SKM-1 treated with dmso at 0.1 percent for 144 hours (cell line): Measurements from ENCODE around the gene RASSF10.

Source experiments
- DNase-seq: peaks from one replicate; lab custom pipeline; 2025; ENCODE audit not compliant: unreplicated experiment; lab: John Stamatoyannopoulos, UW

The RASSF10 gene

GRCh38 chr11:12993626-12994025, 15.5 kb upstream of the RASSF10 start:
- no peak for DNase-seq

DNA sequence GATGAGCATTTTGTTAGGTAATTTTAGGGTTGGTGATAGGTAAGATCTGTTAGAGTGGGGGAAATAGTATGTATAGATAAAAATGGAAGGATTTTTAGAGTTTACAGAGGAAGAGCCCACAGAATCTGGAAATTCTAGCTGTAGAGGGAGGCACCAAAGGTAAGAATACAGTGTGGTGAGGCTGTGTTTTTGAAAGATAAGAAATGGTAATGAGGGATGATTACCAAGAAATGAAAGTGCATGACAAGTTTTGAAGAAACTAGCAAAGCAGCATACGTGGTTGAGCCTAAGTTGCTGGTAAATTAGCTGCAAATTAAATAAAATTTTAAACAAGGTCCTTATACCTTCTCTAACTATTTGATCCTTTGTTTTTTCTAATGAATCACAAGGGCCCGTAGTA, 14.6 kb upstream of the RASSF10 start:
- DNase-seq, result no peak

GRCh38 chr11:12995188-12995587, 13.9 kb upstream of the RASSF10 start:
- no peak for DNase-seq

DNA sequence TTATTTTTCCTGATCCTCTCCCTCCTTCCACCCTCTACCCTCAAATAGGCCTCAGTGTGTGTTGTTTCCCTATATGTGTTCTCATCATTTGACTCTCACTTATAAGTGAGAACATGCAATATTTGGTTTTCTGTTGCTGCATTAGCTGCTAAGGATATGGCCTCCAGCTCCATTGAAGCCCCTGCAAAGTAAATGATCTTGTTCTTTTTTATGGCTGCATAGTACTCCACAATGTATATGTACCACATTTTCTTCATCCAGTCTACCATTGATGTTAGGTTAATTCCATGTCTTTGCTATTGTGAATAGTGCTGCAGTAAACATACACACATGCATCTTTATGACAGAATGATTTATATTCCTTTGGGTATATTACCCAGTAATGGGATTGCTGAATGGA, 13.3 kb upstream of the RASSF10 start:
- no peak for DNase-seq

DNA sequence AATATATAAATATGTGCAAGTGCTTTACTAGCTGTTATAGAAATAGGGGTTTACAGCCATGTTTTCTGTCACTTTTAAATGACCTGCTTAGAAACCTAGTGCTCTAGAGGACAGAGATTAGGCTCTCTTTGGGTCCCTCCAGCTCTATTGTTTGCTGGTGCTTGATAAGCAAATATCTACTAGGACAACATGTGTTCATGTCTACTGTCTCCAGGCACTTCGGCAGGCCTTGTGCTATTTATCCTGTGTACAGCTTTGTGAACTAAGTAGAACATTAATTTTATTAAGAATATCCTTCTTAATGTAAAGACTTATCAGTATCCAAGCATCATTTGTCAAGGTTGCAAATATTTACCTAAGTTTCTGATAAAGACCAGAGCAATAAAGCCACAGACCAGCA, 11.9 kb upstream of the RASSF10 start:
- DNase-seq, result no peak

- DNase-seq, result no peak
Observed at GRCh38 chr11:12998336-12998735, 10.8 kb upstream of the RASSF10 start.

GRCh38 chr11:12999597-12999996, 9.5 kb upstream of the RASSF10 start:
- DNase-seq, result no peak

GRCh38 chr11:13000116-13000515, 9.0 kb upstream of the RASSF10 start:
- no peak for DNase-seq

GRCh38 chr11:13000721-13001120, 8.4 kb upstream of the RASSF10 start:
- DNase-seq, result no peak

DNA sequence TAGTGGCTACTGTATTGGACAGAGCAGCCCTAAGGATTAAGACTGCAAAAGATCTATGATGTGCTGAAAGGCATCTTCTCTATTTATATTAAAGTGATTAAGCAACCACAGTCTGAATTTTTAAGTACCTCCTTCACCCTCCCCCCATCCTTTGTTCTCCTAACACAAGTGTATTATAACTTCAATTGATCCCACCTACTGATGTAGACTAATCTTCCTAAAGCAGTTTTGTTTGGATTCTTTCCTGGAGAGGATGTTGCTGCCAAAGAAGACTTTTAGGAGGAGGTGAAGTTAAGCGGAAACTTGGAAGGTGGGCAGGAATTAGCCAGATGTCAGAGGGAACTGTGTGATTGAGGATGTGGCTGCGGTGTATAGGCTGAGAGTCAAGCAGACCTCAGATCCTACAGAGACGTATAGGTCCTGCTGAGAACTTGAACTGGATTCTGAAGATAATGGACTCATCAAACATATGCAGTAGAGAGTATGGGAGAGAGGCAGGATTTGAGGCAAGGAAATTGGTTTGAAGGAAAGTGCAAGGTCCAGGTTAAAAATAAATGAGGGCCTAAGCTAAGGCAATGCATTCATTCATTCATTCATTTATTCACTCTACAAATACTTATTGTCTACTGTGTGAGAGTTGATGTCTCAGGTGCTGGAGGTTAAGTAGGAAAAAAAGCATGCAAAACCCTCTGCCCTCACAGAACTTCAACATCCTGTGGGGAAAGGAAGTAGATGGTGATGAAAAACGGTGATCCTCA, 5.2 kb upstream of the RASSF10 start:
- DNase-seq, result no peak

GRCh38 chr11:13007182-13008060, 1.7 kb upstream of the RASSF10 start:
- no peak for DNase-seq

DNA sequence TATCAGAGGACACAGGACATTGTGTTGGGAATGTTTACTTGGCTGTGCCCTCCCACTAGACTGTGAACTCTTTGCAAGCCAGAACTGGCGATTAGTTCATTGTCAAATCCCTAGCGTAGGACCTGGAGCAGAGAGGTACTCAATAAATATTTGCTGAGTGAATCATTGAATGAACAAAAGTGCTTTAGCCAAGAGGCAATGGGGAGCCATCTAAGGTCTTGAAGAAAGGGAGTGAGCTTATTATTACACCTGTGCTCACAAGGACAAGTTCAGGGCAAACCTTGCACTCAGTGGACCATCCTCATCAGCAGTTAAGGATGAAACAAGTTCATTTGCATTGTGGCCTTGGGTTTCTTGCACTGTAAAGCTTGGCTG, 1.1 kb upstream of the RASSF10 start:
- no peak for DNase-seq

DNA sequence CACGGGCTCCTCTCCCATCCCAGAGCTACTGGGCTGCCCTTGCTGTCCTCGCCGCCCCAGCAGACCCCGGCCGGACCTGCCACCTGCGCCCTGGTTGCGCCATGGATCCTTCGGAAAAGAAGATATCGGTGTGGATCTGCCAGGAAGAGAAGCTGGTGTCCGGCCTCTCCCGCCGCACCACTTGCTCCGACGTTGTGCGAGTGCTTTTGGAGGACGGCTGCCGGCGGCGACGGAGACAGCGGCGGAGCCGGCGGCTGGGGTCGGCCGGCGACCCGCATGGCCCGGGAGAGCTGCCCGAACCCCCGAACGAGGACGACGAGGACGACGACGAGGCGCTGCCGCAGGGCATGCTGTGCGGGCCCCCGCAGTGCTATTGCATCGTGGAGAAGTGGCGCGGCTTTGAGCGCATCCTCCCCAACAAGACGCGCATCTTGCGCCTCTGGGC, 382 bp downstream of the RASSF10 start:
- no peak for DNase-seq

GRCh38 chr11:13009921-13010748, 1.0 kb downstream of the RASSF10 start:
- no peak for DNase-seq

DNA sequence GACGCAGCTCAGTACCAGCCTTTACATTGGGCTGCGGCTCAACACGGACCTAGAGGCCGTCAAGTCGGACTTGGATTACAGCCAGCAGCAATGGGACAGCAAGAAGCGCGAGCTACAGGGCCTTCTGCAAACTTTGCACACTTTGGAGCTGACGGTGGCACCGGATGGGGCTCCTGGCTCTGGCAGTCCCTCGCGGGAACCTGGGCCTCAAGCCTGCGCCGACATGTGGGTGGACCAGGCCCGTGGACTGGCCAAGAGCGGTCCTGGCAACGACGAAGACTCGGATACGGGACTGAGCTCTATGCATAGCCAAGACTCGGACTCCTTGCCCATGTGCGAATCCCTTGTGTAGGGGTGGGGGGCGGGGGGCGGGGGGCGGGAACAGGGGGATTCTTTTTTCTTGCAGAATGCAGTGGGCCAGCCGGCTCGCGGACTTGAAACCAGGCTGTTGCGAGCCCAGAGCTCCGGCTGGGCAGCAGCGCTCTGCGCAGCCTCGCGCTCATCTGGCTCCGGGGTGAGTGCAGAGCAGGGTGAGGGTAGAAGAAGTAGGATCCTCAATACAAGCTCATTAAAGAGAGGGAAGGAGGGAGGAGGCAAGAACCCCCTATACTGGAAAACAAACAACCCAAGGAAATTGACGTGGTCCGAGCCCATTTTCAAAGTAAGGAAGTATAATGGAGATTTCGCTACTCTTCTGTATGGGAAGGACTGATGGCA, 1.8 kb downstream of the RASSF10 start:
- no peak for DNase-seq

DNA sequence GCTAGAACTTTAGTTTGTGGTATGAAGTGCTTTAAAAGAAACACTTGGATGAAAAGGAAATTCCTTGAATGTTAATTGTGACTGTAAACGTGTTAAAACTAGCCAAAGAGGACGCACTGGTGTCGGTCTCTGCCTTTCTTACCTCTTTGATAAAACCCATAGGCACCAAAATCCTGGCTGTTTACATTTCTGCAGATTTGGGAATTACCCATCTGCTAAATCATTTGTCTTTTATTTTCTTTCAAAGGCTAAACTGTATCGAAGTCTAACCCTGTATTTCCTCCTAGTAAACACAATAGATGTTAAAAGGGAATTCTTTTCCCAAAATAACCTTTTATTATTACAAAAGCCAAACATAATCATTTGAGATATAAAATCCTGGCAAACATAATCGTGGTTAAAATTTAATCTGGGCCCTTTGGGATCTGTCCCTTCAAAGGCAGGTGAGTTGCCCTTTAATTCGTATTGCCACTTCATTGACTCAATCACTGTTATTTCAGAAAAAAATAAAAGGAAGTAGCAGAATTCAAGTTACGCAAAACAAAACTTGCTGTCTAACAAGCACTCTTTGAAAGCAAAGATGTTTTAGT, 2.4 kb downstream of the RASSF10 start:
- DNase-seq, result no peak

DNA sequence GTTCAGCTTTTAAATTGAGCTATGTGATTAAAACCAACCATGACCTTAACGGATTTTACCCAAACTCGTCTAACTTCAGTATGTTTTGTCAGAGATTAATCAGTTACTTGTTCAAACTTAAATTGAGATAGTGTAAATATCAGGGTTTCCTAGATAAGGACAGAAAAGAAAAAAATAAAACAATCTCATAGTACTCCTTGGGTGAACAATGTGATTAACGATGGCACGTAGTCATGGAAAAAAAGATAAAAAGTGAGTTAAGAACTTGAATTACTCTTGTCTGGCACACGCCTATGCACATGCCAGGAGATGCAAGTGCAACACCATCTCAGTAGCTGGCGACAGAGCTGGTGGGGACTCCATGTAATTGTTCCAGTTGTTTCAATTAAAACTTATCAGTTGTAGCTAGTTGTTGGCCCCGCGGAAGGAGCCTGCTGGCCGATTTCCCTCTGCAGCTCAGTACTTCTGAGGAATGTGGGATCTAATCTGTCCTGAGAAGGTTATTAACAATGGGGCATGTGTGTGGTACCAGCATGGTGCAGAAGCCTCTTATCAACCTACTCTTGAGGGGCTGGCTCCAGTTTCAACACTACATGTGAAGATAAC, 3.0 kb downstream of the RASSF10 start:
- DNase-seq, result no peak

GRCh38 chr11:13013054-13013488, 4.0 kb downstream of the RASSF10 start:
- DNase-seq, result no peak

- no peak for DNase-seq
Observed at GRCh38 chr11:13015753-13016152, 6.6 kb downstream of the RASSF10 start.

GRCh38 chr11:13016415-13016814, 7.3 kb downstream of the RASSF10 start:
- DNase-seq, result no peak
